ENCODE data around the gene ADGB. TPM values are rescaled to one million over a fixed set of nuclear protein-coding genes. Genes with fewer than 3 reads are reported as not detected.
"Not testable (repeated sequence)": the region's sequence is repeated elsewhere in the genome, so short reads cannot be mapped to it uniquely, and the experiment has no call there.

The ADGB gene
- total RNA-seq, 1 experiment from 2014 or later, result not detected

GRCh38 chr6:146795479-146796133 lies 196.8 kb downstream of the ADGB start:
- no peaks in the 10 kb centered on the region for H3K27me3 Mint-ChIP-seq (ENCODE audit: unreplicated experiment)
- BruUV-seq (replicated peaks), result no TSS peak
- intact Hi-C loops (cut with micrococcal nuclease; ENCODE audit: unreplicated experiment), result no loop called here

GRCh38 chr6:146803167-146803566 lies 204.4 kb downstream of the ADGB start:
- H3K9me3 Mint-ChIP-seq (ENCODE audit: low read depth, unreplicated experiment), result not testable (repeated sequence)

More at GRCh38 chr6:146795479-146796133, 196.8 kb downstream of the ADGB start:
- no peak overlapping the region for H3K27ac Mint-ChIP-seq (ENCODE audit: unreplicated experiment)
- CTCF ChIA-PET, result no interaction called here
- no peaks in the 10 kb centered on the region for H3K9me3 Mint-ChIP-seq (ENCODE audit: low read depth, unreplicated experiment)
- no peak for TF ChIP-seq CTCF (IDR thresholded peaks at IDR 0.05; ENCODE audit: unreplicated experiment)
- no peak overlapping the region for H3K4me3 Mint-ChIP-seq (ENCODE audit: low read depth, unreplicated experiment)
- no peaks in the 10 kb centered on the region for H3K36me3 Mint-ChIP-seq (ENCODE audit: insufficient read depth, unreplicated experiment)
- H3K4me1 Mint-ChIP-seq (ENCODE audit: low read depth, unreplicated experiment), result peaks cover 10% of the 10 kb centered on the region
- DNase-seq, result no peak

GRCh38 chr6:146803601-146804000 lies 204.8 kb downstream of the ADGB start:
- Mint-ChIP-seq H3K27ac (ENCODE audit: unreplicated experiment) (no peak overlapping the region), H3K4me3 (ENCODE audit: low read depth, unreplicated experiment) (no peak overlapping the region), H3K27me3 (ENCODE audit: unreplicated experiment) (no peaks in the 10 kb centered on the region), H3K4me1 (ENCODE audit: low read depth, unreplicated experiment) (peaks cover 20% of the 10 kb centered on the region), H3K9me3 (ENCODE audit: low read depth, unreplicated experiment) (no peaks in the 10 kb centered on the region), H3K36me3 (ENCODE audit: insufficient read depth, unreplicated experiment) (no peaks in the 10 kb centered on the region)
- CTCF ChIA-PET, result no interaction called here
- no peak for TF ChIP-seq CTCF (IDR thresholded peaks at IDR 0.05; ENCODE audit: unreplicated experiment)
- intact Hi-C loops (cut with micrococcal nuclease; ENCODE audit: unreplicated experiment), result no loop called here
- no peak for DNase-seq
- BruUV-seq (replicated peaks), result no TSS peak

More at GRCh38 chr6:146803167-146803566, 204.4 kb downstream of the ADGB start:
- H3K27me3 Mint-ChIP-seq (ENCODE audit: unreplicated experiment); CTCF ChIA-PET; H3K27ac Mint-ChIP-seq (ENCODE audit: unreplicated experiment); intact Hi-C loops (cut with micrococcal nuclease; ENCODE audit: unreplicated experiment); BruUV-seq (replicated peaks); DNase-seq; H3K36me3 Mint-ChIP-seq (ENCODE audit: insufficient read depth, unreplicated experiment); H3K4me3 Mint-ChIP-seq (ENCODE audit: low read depth, unreplicated experiment): not testable (repeated sequence)
- peaks cover 20% of the 10 kb centered on the region for H3K4me1 Mint-ChIP-seq (ENCODE audit: low read depth, unreplicated experiment)

- no peak for DNase-seq
- CTCF ChIA-PET, result no interaction called here
- H3K27me3 Mint-ChIP-seq (ENCODE audit: unreplicated experiment), result no peaks in the 10 kb centered on the region
- H3K36me3 Mint-ChIP-seq (ENCODE audit: insufficient read depth, unreplicated experiment), result no peaks in the 10 kb centered on the region
- H3K27ac Mint-ChIP-seq (ENCODE audit: unreplicated experiment), result no peak overlapping the region
- peaks cover 20% of the 10 kb centered on the region for H3K4me1 Mint-ChIP-seq (ENCODE audit: low read depth, unreplicated experiment)
- H3K4me3 Mint-ChIP-seq (ENCODE audit: low read depth, unreplicated experiment), result no peak overlapping the region
- no peak for TF ChIP-seq CTCF (IDR thresholded peaks at IDR 0.05; ENCODE audit: unreplicated experiment)
- no TSS peak for BruUV-seq (replicated peaks)
- H3K9me3 Mint-ChIP-seq (ENCODE audit: low read depth, unreplicated experiment), result no peaks in the 10 kb centered on the region
- intact Hi-C loops (cut with micrococcal nuclease; ENCODE audit: unreplicated experiment), result no loop called here
These were observed 207.0 kb downstream of the ADGB start for GRCh38 chr6:146805546-146806325.

GRCh38 chr6:146809014-146809413 lies 210.2 kb downstream of the ADGB start:
- H3K4me1 Mint-ChIP-seq (ENCODE audit: low read depth, unreplicated experiment), result peaks cover 40% of the 10 kb centered on the region
- CTCF ChIA-PET; intact Hi-C loops (cut with micrococcal nuclease; ENCODE audit: unreplicated experiment); H3K27me3 Mint-ChIP-seq (ENCODE audit: unreplicated experiment); H3K27ac Mint-ChIP-seq (ENCODE audit: unreplicated experiment); H3K9me3 Mint-ChIP-seq (ENCODE audit: low read depth, unreplicated experiment); H3K4me3 Mint-ChIP-seq (ENCODE audit: low read depth, unreplicated experiment); BruUV-seq (replicated peaks); DNase-seq; H3K36me3 Mint-ChIP-seq (ENCODE audit: insufficient read depth, unreplicated experiment): not testable (repeated sequence)

- intact Hi-C loops (cut with micrococcal nuclease; ENCODE audit: unreplicated experiment); CTCF ChIA-PET; H3K36me3 Mint-ChIP-seq (ENCODE audit: insufficient read depth, unreplicated experiment); H3K27ac Mint-ChIP-seq (ENCODE audit: unreplicated experiment); H3K9me3 Mint-ChIP-seq (ENCODE audit: low read depth, unreplicated experiment); H3K27me3 Mint-ChIP-seq (ENCODE audit: unreplicated experiment); DNase-seq; H3K4me3 Mint-ChIP-seq (ENCODE audit: low read depth, unreplicated experiment); BruUV-seq (replicated peaks): not testable (repeated sequence)
- H3K4me1 Mint-ChIP-seq (ENCODE audit: low read depth, unreplicated experiment), result peaks cover 32% of the 10 kb centered on the region
These were observed 214.1 kb downstream of the ADGB start for GRCh38 chr6:146812811-146813321.

Data from Calu3 (cell line).